Uterus (tissue), 4 donors: ENCODE measurements around the gene BTBD16. TPM values are rescaled to one million over a fixed set of nuclear protein-coding genes. Genes with fewer than 3 reads are reported as not detected.

Source experiments
- DNase-seq, 2 donors: peaks; one replicate each; pipeline ENCODE4 v3.0.0-alpha.2; 2019 to 2020
- H3K27ac ChIP-seq, 2 donors: fragments of 200-600 bp; sonication (generic); 1 replicate in 1 of 2; 2 replicates in 1 of 2; pipeline ENCODE4 v1.5.1; 2016 to 2018
- H3K27me3 ChIP-seq, 2 donors: fragments of 200-600 bp; sonication (generic); one replicate each; pipeline ENCODE4 v1.5.1; 2018 to 2019; ENCODE audit warnings: control low read depth in 1 of 2
- H3K36me3 ChIP-seq, 2 donors: fragments of 200-600 bp; sonication (generic); one replicate each; pipeline ENCODE4 v1.5.1; 2019; ENCODE audit warnings: control low read depth in 1 of 2
- H3K4me1 ChIP-seq, 2 donors: fragments of 200-600 bp; sonication (generic); one replicate each; pipeline ENCODE4 v1.5.1; 2018 to 2019; ENCODE audit warnings: control low read depth in 1 of 2
- H3K4me3 ChIP-seq, 2 donors: fragments of 200-600 bp; sonication (generic); 1 replicate in 1 of 2; 2 replicates in 1 of 2; pipeline ENCODE4 v1.5.1; 2018 to 2019; ENCODE audit warnings: mild to moderate bottlenecking in 1 of 2
- H3K9me3 ChIP-seq, 2 donors: fragments of 200-600 bp; sonication (generic); one replicate each; pipeline ENCODE4 v1.5.1; 2019; ENCODE audit warnings: control low read depth in 1 of 2
- CTCF ChIP-seq, 4 experiments: fragments of 200-600 bp in 2 of 4; fragments of 450-650 bp in 2 of 4; sonication (generic) in 2 of 4; IDR thresholded peaks; one replicate each; pipeline ENCODE4 v1.5.1; 2016 to 2019; ENCODE audit warnings: antibody characterized with exemption in 4 of 4, mild to moderate bottlenecking in 2 of 4, moderate library complexity in 1 of 4
- POLR2A ChIP-seq, 2 donors: fragments of 450-650 bp; IDR thresholded peaks; one replicate each; pipeline ENCODE4 v1.6.1; 2016; ENCODE audit warnings: antibody characterized with exemption in 2 of 2, mild to moderate bottlenecking in 1 of 2, moderate library complexity in 1 of 2
- intact Hi-C: fragments of 100-400 bp; cut with DNase I; formaldehyde crosslinking; loops from one replicate; pipeline ENCODE4 v1.15.1; 2023; ENCODE audit warnings: low total_unique reads
- total RNA-seq, 4 donors: library from RNA; depleted of rRNA in 3 of 4; stranded (reverse); fragments of >200 nt in 3 of 4; gene quantifications; one replicate each; pipeline versions ENCODE4 v1.1.0 to v1.2.4, GENCODE V29; 2014 to 2023
- donor health status: DM: yes; HTN: yes; CAD: no.

Gene BTBD16
- total RNA-seq, 4 donors from 2014 or later: 0.14 to 0.46 TPM; not detected in 2

- peak; percentile 69 to 96 for TF ChIP-seq POLR2A (IDR thresholded peaks at IDR 0.05)
- no peak for TF ChIP-seq CTCF (IDR thresholded peaks at IDR 0.05)
- peak within 1 kb of the TSS; percentile 65 to 90 for H3K4me3 ChIP-seq
- no peaks in the 10 kb centered on the region for H3K27me3 ChIP-seq
- H3K27ac ChIP-seq: peak within 1 kb of the TSS; percentile 97 to 99
- intact Hi-C loops: no loop called here
- no peaks in the 10 kb centered on the region for H3K4me1 ChIP-seq
- H3K9me3 ChIP-seq: no peaks in the 10 kb centered on the region
- peak; percentile 94 to 96 for DNase-seq
- no peaks in the 10 kb centered on the region for H3K36me3 ChIP-seq
Observed at GRCh38 chr10:122374237-122374858, 103.3 kb downstream of the BTBD16 start, which contains the start of gene PLEKHA1. Gene PLEKHA1 (plus strand): TSS chr10:122374708. CDS start chr10:122393201, 18,493 bp downstream.

- DNase-seq: peak; percentile 51 to 64
- Histone ChIP-seq H3K27me3 (no peaks in the 10 kb centered on the region), H3K27ac (peak overlapping the region; percentile 97 to 99), H3K4me1 (no peaks in the 10 kb centered on the region), H3K9me3 (no peaks in the 10 kb centered on the region), H3K36me3 (no peaks in the 10 kb centered on the region), H3K4me3 (peak overlapping the region; percentile 65 to 90)
- peak in 1 of 2 donors; percentile 49 for TF ChIP-seq POLR2A (IDR thresholded peaks at IDR 0.05)
- TF ChIP-seq CTCF (IDR thresholded peaks at IDR 0.05): no peak
- intact Hi-C loops: no loop called here
Observed at GRCh38 chr10:122374859-122375678, 104.0 kb downstream of the BTBD16 start.

- Histone ChIP-seq H3K27ac (peak overlapping the region; percentile 97 to 99), H3K4me1 (no peaks in the 10 kb centered on the region), H3K4me3 (peak overlapping the region; percentile 65 to 90), H3K36me3 (no peaks in the 10 kb centered on the region), H3K27me3 (no peaks in the 10 kb centered on the region), H3K9me3 (no peaks in the 10 kb centered on the region)
- DNase-seq: no peak
- TF ChIP-seq CTCF (IDR thresholded peaks at IDR 0.05): no peak
- TF ChIP-seq POLR2A (IDR thresholded peaks at IDR 0.05): no peak
- intact Hi-C loops: no loop called here
Observed at GRCh38 chr10:122375679-122376160, 104.6 kb downstream of the BTBD16 start.

- no peak for DNase-seq
- no peaks in the 10 kb centered on the region for H3K9me3 ChIP-seq
- intact Hi-C loops: no loop called here
- TF ChIP-seq CTCF (IDR thresholded peaks at IDR 0.05): no peak
- TF ChIP-seq POLR2A (IDR thresholded peaks at IDR 0.05): no peak
- H3K27ac ChIP-seq: no peak overlapping the region
- H3K36me3 ChIP-seq: no peaks in the 10 kb centered on the region
- H3K27me3 ChIP-seq: no peaks in the 10 kb centered on the region
- no peaks in the 10 kb centered on the region for H3K4me1 ChIP-seq
- peak overlapping the region in 1 of 2 donors; percentile 90 for H3K4me3 ChIP-seq
Observed at GRCh38 chr10:122376364-122376961, 105.4 kb downstream of the BTBD16 start.
